Gastroesophageal sphincter (tissue), 4 donors: Measurements from ENCODE around the gene SF3B6. TPM values are rescaled to one million over a fixed set of nuclear protein-coding genes. Genes with fewer than 3 reads are reported as not detected.
A peak's percentile ranks its signal among the peaks of the same experiment; 100 is the strongest.

Experiments used
- ATAC-seq: fragments of 150-250 bp; one replicate; pipeline ENCODE4 v1.9.1; 2016; ENCODE audit warnings: mild to moderate bottlenecking, moderate library complexity
- H3K27ac ChIP-seq, 4 donors: fragments of 200-600 bp; sonication (generic) in 3 of 4; 1 replicate in 3 of 4; 2 replicates in 1 of 4; pipeline ENCODE4 v1.5.1; 2016 to 2019
- H3K27me3 ChIP-seq: fragments of 200-600 bp; sonication (generic); one replicate; pipeline ENCODE4 v1.5.1; 2019
- H3K36me3 ChIP-seq, 2 donors: fragments of 200-600 bp; sonication (generic); one replicate each; pipeline ENCODE4 v1.5.1; 2019; ENCODE audit warnings: control low read depth in 1 of 2
- H3K4me1 ChIP-seq, 3 donors: fragments of 200-600 bp; sonication (generic); 1 replicate in 2 of 3; 2 replicates in 1 of 3; pipeline ENCODE4 v1.5.1; 2016 to 2019; ENCODE audit warnings: control low read depth in 2 of 3
- H3K4me3 ChIP-seq, 2 donors: fragments of 200-600 bp; sonication (generic); one replicate each; pipeline ENCODE4 v1.5.1; 2019; ENCODE audit warnings: mild to moderate bottlenecking in 1 of 2, moderate library complexity in 1 of 2
- H3K9me3 ChIP-seq, 3 donors: fragments of 200-600 bp; sonication (generic); one replicate each; pipeline ENCODE4 v1.5.1; 2017 to 2019; ENCODE audit warnings: control low read depth in 2 of 3
- EP300 ChIP-seq: sonication (generic); formaldehyde crosslinking; IDR thresholded peaks from one replicate; pipeline ENCODE4 v1.6.1; 2017; ENCODE audit warnings: antibody characterized with exemption, mild to moderate bottlenecking
- POLR2A ChIP-seq, 2 donors: fragments of 450-650 bp; IDR thresholded peaks; one replicate each; pipeline ENCODE4 v1.6.1; 2017; ENCODE audit warnings: antibody characterized with exemption in 2 of 2, mild to moderate bottlenecking in 2 of 2, moderate library complexity in 1 of 2
- POLR2AphosphoS5 ChIP-seq: sonication (generic); formaldehyde crosslinking; IDR thresholded peaks from one replicate; pipeline ENCODE4 v1.6.1; 2017; ENCODE audit warnings: antibody characterized with exemption
- WGBS, 2 donors: methylation state at CpG; one replicate each; pipeline ENCODE4 v1.1.5; 2018; ENCODE audit warnings: low coverage in 1 of 2; 5-methylcytosine and 5-hydroxymethylcytosine counted together
- total RNA-seq, 4 donors: library from RNA; depleted of rRNA; stranded (reverse); fragments of >200 nt; gene quantifications; one replicate each; pipeline ENCODE4 v1.1.0, GENCODE V29; 2016
- TF ChIP-seq, protein P1 (sequence below), 4 experiments: fragments of 200-600 bp in 2 of 4; fragments of 450-650 bp in 2 of 4; sonication (generic) in 1 of 4; IDR thresholded peaks; one replicate each; pipeline ENCODE4 v1.5.1; 2017 to 2019; ENCODE audit warnings: antibody characterized with exemption in 4 of 4, mild to moderate bottlenecking in 2 of 4, moderate library complexity in 2 of 4

Gene SF3B6
- total RNA-seq, 4 donors from 2014 or later: 96.8 to 128 (median 115) TPM

DNA sequence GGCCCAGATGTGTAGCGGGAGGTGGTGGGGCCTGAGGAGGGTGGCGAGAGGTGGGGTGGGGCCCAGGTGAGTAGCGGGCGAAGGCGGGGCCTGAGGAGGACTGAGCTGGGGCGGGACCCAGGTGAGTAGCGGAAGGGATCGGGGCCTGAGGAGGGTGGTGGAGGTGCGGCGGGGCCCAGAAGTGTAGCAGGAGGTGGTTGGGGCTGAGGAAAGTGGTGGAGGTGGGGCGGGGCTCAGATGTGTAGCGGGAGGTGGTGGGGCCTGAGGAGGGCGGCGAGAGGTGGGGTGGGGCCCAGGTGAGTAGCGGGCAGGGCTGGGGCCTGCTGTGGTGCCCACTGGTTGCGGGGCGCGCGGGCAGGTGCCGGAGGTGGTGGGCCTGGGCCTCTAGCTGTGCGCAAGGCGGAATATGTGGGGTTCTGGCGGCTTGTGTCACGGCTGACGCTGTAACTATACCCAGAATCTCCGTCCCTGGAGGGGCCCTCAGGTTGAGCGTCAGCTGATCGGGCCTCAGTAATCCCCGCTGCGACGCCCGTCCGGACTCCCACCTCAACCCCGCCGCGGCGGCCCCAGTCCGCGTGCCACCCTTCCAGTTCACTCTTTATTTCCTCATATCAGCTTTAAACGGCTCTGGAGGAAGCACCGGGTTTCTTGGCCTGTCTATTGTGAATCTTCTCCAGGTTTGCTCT, 866 bp upstream of the SF3B6 start:
- Histone ChIP-seq H3K27ac (peak overlapping the region; percentile 52 to 99 (median 94)), H3K36me3 (peaks cover 0 to 61% of the 10 kb centered on the region in 2 donors), H3K27me3 (no peaks in the 10 kb centered on the region), H3K4me3 (peak overlapping the region; percentile 84 to 86), H3K4me1 (peaks cover 0 to 36% (median 13%) of the 10 kb centered on the region in 3 donors), H3K9me3 (no peaks in the 10 kb centered on the region)
- 4% methylated on average over 14 to 24 of the region's 41 CpGs for WGBS, 2 donors
- ATAC-seq: peak; percentile 0
- TF ChIP-seq POLR2A (IDR thresholded peaks at IDR 0.05) (no peak), POLR2AphosphoS5 (no peak), EP300 (no peak)
- TF ChIP-seq, protein P1, sequence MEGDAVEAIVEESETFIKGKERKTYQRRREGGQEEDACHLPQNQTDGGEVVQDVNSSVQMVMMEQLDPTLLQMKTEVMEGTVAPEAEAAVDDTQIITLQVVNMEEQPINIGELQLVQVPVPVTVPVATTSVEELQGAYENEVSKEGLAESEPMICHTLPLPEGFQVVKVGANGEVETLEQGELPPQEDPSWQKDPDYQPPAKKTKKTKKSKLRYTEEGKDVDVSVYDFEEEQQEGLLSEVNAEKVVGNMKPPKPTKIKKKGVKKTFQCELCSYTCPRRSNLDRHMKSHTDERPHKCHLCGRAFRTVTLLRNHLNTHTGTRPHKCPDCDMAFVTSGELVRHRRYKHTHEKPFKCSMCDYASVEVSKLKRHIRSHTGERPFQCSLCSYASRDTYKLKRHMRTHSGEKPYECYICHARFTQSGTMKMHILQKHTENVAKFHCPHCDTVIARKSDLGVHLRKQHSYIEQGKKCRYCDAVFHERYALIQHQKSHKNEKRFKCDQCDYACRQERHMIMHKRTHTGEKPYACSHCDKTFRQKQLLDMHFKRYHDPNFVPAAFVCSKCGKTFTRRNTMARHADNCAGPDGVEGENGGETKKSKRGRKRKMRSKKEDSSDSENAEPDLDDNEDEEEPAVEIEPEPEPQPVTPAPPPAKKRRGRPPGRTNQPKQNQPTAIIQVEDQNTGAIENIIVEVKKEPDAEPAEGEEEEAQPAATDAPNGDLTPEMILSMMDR (IDR thresholded peaks at IDR 0.05): no peak

DNA sequence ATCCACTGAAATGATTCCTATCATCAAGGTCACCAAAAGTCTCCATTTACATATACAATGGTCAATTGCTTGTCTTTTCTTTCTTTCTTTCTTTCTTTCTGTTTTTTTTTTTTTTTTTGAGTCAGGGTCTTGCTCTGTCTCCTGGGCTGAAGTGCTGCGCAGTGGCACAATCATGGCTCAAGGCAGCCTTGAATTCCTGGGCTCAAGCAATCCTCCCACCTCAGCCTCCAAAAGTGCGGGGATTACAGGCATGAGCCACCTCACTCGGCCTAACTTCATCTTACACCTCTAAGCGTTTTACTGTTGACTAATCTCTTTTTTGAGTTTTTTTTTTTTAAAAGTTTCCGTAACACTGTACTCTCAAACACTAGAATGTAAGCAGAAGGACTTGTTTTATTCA, 867 bp downstream of the SF3B6 start:
- TF ChIP-seq, protein P1 (IDR thresholded peaks at IDR 0.05): no peak
- TF ChIP-seq POLR2AphosphoS5 (no peak), EP300 (no peak), POLR2A (IDR thresholded peaks at IDR 0.05) (no peak)
- Histone ChIP-seq H3K9me3 (no peaks in the 10 kb centered on the region), H3K36me3 (peaks cover 0 to 61% of the 10 kb centered on the region in 2 donors), H3K4me3 (peak overlapping the region; percentile 84 to 86), H3K4me1 (peaks cover 0 to 36% (median 13%) of the 10 kb centered on the region in 3 donors), H3K27ac (peak overlapping the region; percentile 52 to 99 (median 94)), H3K27me3 (no peaks in the 10 kb centered on the region)
- no peak for ATAC-seq
- 50 to 57% methylated on average over 5 of the region's 5 CpGs for WGBS, 2 donors

DNA sequence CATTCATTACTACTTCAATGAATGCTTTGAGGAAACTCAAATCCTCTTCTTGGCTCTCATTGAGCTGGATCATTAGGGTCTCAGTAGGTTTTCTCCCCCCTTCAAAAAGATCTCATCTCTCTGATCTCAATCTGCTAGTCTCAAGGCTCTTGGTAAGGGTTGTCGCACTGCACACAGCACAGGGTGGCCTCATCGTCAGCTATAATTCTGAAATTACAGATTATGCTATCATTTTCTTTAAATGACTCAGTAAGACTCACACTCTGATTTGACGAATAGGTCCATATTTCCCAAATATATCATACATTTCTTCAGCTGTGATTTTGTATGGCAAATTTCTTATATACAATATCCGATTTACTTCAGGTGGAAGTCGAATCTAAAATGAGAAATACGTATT, 2.3 kb downstream of the SF3B6 start:
- H3K27me3 ChIP-seq: no peaks in the 10 kb centered on the region
- no peak overlapping the region for H3K27ac ChIP-seq
- H3K4me3 ChIP-seq: no peak overlapping the region
- no peak for ATAC-seq
- peaks cover 0 to 36% (median 13%) of the 10 kb centered on the region in 3 donors for H3K4me1 ChIP-seq
- TF ChIP-seq EP300 (no peak), POLR2A (IDR thresholded peaks at IDR 0.05) (no peak), POLR2AphosphoS5 (no peak)
- TF ChIP-seq, protein P1 (IDR thresholded peaks at IDR 0.05): no peak
- peaks cover 0 to 62% of the 10 kb centered on the region in 2 donors for H3K36me3 ChIP-seq
- WGBS, 2 donors: 82 to 89% methylated on average over 6 of the region's 6 CpGs
- no peaks in the 10 kb centered on the region for H3K9me3 ChIP-seq

DNA sequence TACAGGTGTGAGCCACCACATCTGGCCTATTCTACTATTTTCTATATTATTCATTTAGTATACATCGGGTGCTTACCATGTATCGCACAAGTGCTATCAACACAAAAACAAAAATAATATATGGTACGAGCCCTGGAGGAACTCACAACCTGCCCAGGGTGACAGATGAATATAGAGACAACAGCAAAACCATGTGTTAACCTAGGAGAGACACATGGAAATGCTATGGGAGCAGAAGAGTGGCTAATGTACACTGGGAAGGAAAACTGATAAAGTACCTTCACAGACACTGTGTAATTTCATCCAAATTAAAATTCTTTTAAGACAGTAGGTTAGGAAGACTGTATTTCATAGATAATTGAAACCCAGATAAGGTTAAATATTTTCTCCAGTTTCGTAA, 3.9 kb downstream of the SF3B6 start:
- H3K36me3 ChIP-seq: peaks cover 0 to 76% of the 10 kb centered on the region in 2 donors
- peaks cover 0 to 27% (median 8%) of the 10 kb centered on the region in 3 donors for H3K4me1 ChIP-seq
- no peaks in the 10 kb centered on the region for H3K27me3 ChIP-seq
- WGBS, 2 donors: 86 to 89% methylated on average over 4 of the region's 4 CpGs
- TF ChIP-seq POLR2A (IDR thresholded peaks at IDR 0.05) (no peak), EP300 (no peak), POLR2AphosphoS5 (no peak)
- TF ChIP-seq, protein P1 (IDR thresholded peaks at IDR 0.05): no peak
- no peak overlapping the region for H3K27ac ChIP-seq
- ATAC-seq: no peak
- no peak overlapping the region for H3K4me3 ChIP-seq
- no peaks in the 10 kb centered on the region for H3K9me3 ChIP-seq

GRCh38 chr2:24065341-24065740, 10.8 kb downstream of the SF3B6 start:
- Histone ChIP-seq H3K36me3 (peaks cover 0 to 55% of the 10 kb centered on the region in 2 donors), H3K9me3 (no peaks in the 10 kb centered on the region), H3K27ac (no peak overlapping the region), H3K27me3 (no peaks in the 10 kb centered on the region), H3K4me1 (no peaks in the 10 kb centered on the region), H3K4me3 (no peak overlapping the region)
- ATAC-seq: no peak
- 84 to 85% methylated on average over 2 of the region's 2 CpGs for WGBS, 2 donors
- no peak for TF ChIP-seq EP300
- TF ChIP-seq, protein P1 (IDR thresholded peaks at IDR 0.05): no peak
- no peak for TF ChIP-seq POLR2AphosphoS5
- no peak for TF ChIP-seq POLR2A (IDR thresholded peaks at IDR 0.05)
